ENCODE data around the gene APC2. TPM values are rescaled to one million over a fixed set of nuclear protein-coding genes. Genes with fewer than 3 reads are reported as not detected.

The APC2 gene
- total RNA-seq, 4 donors from 2014 or later, result under 0.01 TPM; not detected in 3

DNA sequence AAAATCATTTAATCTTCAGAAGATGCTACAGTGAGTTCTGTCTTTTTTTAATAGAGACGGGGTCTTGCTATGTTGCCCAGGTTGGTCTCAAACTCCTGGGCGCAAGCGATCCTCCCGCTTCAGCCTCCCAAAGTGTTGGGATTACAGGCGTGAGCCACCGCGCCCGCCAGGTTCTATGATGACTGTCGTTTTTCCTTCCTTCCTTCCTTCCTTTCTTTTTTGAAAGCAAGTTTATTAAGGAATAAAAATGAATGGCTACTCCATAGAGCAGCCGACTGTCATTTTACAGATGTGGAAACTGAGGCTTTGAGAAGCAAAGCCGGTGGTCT is 48.1 kb upstream of the APC2 start:
- H3K27me3 ChIP-seq, result peaks cover 0 to 5% (median 0%) of the 10 kb centered on the region in 4 donors
- H3K27ac ChIP-seq, result peak overlapping the region in 2 of 4 donors; percentile 32 to 61
- 57 to 59% methylated on average over 9 to 11 of the region's 11 CpGs for WGBS, 2 donors
- no peaks in the 10 kb centered on the region for H3K36me3 ChIP-seq
- H3K4me1 ChIP-seq, result peaks cover 30 to 63% (median 35%) of the 10 kb centered on the region in 3 donors
- H3K9me3 ChIP-seq, result no peaks in the 10 kb centered on the region
- peak overlapping the region; percentile 46 to 83 (median 56) for H3K4me3 ChIP-seq
- no peak for TF ChIP-seq POLR2A (IDR thresholded peaks at IDR 0.05)
- TF ChIP-seq, protein P1, sequence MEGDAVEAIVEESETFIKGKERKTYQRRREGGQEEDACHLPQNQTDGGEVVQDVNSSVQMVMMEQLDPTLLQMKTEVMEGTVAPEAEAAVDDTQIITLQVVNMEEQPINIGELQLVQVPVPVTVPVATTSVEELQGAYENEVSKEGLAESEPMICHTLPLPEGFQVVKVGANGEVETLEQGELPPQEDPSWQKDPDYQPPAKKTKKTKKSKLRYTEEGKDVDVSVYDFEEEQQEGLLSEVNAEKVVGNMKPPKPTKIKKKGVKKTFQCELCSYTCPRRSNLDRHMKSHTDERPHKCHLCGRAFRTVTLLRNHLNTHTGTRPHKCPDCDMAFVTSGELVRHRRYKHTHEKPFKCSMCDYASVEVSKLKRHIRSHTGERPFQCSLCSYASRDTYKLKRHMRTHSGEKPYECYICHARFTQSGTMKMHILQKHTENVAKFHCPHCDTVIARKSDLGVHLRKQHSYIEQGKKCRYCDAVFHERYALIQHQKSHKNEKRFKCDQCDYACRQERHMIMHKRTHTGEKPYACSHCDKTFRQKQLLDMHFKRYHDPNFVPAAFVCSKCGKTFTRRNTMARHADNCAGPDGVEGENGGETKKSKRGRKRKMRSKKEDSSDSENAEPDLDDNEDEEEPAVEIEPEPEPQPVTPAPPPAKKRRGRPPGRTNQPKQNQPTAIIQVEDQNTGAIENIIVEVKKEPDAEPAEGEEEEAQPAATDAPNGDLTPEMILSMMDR (IDR thresholded peaks at IDR 0.05), result peak in 1 of 6 experiments; percentile 4
- DNase-seq, result no peak
- intact Hi-C loops (cut with DNase I), result loop anchor here (10.0 kb wide), 1 partner anchor 127 kb away; the partner anchor contains the start of gene FAM174C

DNA sequence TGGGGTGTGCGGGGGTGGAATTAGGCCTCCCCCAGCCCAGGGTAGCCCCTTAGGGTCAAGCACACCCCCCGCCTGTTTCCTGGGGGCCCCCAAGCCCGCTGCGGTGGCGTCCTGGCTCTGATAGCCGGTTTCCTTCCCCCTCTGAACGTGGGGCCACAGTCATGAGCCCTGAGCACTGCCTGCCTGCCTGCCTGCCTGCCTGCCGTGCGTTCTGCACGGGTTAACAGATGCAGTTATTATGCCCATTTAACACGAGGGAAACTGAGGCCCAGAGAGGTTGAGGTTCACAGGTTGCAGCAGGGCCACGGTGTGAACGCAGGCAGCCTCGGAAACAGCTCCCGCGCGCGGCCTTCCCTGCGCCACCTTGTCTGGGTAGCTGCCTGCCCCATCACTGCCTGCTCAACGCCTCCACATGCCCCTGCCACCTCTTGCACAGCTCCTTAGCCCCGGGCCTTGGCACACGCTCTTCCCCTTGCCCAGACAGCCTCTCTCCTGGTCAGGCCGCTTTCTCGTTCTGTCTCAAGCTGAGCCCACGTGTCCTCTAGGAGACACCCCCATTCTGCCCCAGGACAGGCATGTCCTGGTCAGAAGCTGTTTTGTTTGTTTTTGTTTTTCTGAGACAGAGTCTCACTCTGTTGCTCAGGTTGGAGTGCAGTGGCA is 47.4 kb upstream of the APC2 start:
- Histone ChIP-seq H3K27me3 (peaks cover 0 to 5% (median 0%) of the 10 kb centered on the region in 4 donors), H3K9me3 (no peaks in the 10 kb centered on the region), H3K4me1 (peaks cover 30 to 62% (median 36%) of the 10 kb centered on the region in 3 donors), H3K27ac (peak overlapping the region in 3 of 4 donors; percentile 45 to 61 (median 58)), H3K4me3 (peak overlapping the region in 1 of 4 donors; percentile 26), H3K36me3 (no peaks in the 10 kb centered on the region)
- WGBS, 2 donors, result 23 to 46% methylated on average over 14 to 20 of the region's 25 CpGs
- intact Hi-C loops (cut with DNase I), result loop anchor here (10.0 kb wide), 1 partner anchor 128 kb away; the partner anchor contains the start of gene FAM174C
- DNase-seq, result no peak
- TF ChIP-seq, protein P1 (IDR thresholded peaks at IDR 0.05), result no peak
- no peak for TF ChIP-seq POLR2A (IDR thresholded peaks at IDR 0.05)

DNA sequence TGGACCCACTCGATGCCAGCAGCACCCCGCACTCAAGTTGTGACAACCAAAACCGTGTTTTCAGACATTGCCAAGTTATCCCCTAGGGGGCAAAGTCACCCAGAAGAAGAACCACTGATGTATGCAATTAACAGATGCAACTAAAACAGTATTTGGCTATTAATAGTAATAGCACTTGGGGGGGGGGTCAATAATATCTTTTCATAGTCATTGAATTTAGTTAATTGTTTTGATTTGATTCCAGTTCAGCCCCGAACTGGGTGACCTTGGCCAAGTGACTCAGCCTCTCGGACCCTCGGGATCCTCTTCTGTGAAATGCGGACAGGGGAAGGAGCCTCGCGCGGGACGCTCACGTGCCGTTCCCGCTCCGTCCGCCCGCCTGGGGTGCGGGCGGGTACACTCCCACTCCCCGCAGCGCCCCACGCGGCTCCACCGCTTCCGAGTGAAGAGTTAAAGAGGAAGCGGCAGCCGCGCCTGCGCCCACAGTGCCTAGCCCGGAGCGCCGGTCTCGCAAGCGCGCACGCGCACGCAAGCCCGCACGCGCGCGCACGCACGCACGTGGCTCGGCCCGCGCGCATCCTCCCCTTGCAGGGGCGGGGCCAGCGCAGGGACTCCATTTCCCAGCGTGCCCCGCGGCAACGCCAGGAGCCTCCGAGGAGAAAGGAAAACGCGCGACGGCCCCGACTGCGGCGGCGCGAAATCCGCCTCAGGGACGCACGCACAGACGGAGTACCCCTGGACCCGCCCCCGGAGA is 43.0 kb upstream of the APC2 start:
- intact Hi-C loops (cut with DNase I), result loop anchor here (10.0 kb wide), 1 partner anchor 132 kb away; the partner anchor contains the start of gene FAM174C
- H3K27ac ChIP-seq, result peak overlapping the region; percentile 85 to 100 (median 96)
- peak; percentile 83 for DNase-seq
- WGBS, 2 donors, result 0% methylated on average over 4 to 6 of the region's 72 CpGs
- peaks cover 0 to under 1% (median 0%) of the 10 kb centered on the region in 3 donors for H3K36me3 ChIP-seq
- no peaks in the 10 kb centered on the region for H3K9me3 ChIP-seq
- no peaks in the 10 kb centered on the region for H3K27me3 ChIP-seq
- peak in 1 of 4 donors; percentile 30 for TF ChIP-seq POLR2A (IDR thresholded peaks at IDR 0.05)
- TF ChIP-seq, protein P1 (IDR thresholded peaks at IDR 0.05), result peak; percentile 19 to 42 (median 27)
- peaks cover 46 to 71% (median 47%) of the 10 kb centered on the region in 3 donors for H3K4me1 ChIP-seq
- H3K4me3 ChIP-seq, result peak overlapping the region; percentile 92 to 99 (median 96)

DNA sequence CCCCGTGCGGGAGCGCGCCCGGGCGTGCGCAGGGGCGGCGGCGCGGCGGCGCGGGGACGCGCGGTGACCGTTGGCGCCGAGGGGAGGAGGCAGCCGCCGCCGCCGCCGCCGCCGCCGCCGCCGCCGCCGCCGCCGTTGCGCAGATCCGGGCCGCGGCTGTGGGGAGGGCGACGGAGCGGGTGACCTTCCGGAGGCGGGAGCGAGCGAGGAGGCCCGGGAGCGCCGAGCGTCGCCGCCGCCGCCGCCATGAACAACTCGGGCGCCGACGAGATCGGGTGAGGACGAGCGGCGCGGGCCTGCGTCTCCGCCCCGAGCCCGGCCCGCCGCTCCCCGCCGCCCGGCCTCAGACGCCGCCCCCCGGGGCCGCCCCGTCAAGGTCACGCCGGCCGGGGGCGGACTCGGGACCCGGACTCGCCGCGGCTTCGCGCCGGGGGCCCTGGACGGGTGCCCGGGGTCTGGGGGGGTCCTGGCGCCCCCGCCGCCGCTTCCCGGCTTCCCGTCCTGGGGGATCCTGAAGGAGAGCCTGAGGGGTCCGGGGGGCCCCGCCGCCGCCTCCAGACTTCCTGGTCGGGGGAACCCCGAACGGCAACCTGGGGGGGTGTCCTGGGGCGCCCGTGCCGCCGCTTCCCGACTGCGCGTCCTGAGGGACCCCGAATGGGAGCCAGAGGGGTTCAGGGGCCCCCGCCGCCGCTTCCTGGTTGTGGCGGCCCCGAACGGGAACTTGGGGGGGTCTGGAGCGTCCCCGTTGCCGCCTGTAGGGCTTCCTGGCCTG is 42.2 kb upstream of the APC2 start, which contains the start of gene DAZAP1:
DAZAP1 (plus strand) TSS at position 59 of the 772 bp plus-strand sequence; CDS start at position 247, 188 bp downstream.
- peak within 1 kb of the TSS; percentile 96 to 100 (median 98) for H3K27ac ChIP-seq
- peaks cover 0 to 9% (median 0%) of the 10 kb centered on the region in 3 donors for H3K36me3 ChIP-seq
- no peaks in the 10 kb centered on the region for H3K9me3 ChIP-seq
- intact Hi-C loops (cut with DNase I), result loop anchor here (10.0 kb wide), 1 partner anchor 133 kb away; the partner anchor contains the start of gene FAM174C
- H3K4me3 ChIP-seq, result peak within 1 kb of the TSS; percentile 92 to 99 (median 96)
- WGBS, 2 donors, result 0% methylated on average over 2 of the region's 121 CpGs; no CpG with 5 or more reads in 1 of the 2 donors
- TF ChIP-seq, protein P1 (IDR thresholded peaks at IDR 0.05), result no peak
- TF ChIP-seq POLR2A (IDR thresholded peaks at IDR 0.05), result peak in 2 of 4 donors; percentile 6 to 47
- H3K27me3 ChIP-seq, result no peaks in the 10 kb centered on the region
- no peak for DNase-seq
- peaks cover 47 to 71% (median 52%) of the 10 kb centered on the region in 3 donors for H3K4me1 ChIP-seq
